OCI-LY7 (cell line): Measurements from ENCODE around the gene ODF4.
"Not testable (repeated sequence)": the region's sequence is repeated elsewhere in the genome, so short reads cannot be mapped to it uniquely, and the experiment has no call there.

ENCODE experiments used
- EZH2phosphoT487 ChIP-seq: fragments of 200-600 bp; sonication (generic); IDR thresholded peaks from 2 replicates; pipeline ENCODE4 v1.6.1; 2018; ENCODE audit warnings: low read depth, borderline replicate concordance, mild to moderate bottlenecking, mixed run types, antibody characterized with exemption, low read length, moderate library complexity, mixed read lengths
- TF ChIP-seq, protein P1 (sequence below): fragments of 200-600 bp; sonication (generic); conservative IDR thresholded peaks from 2 replicates; pipeline ENCODE4 v1.5.1; 2014; ENCODE audit warnings: mild to moderate bottlenecking, antibody characterized with exemption, low read length, moderate library complexity, mixed read lengths

DNA sequence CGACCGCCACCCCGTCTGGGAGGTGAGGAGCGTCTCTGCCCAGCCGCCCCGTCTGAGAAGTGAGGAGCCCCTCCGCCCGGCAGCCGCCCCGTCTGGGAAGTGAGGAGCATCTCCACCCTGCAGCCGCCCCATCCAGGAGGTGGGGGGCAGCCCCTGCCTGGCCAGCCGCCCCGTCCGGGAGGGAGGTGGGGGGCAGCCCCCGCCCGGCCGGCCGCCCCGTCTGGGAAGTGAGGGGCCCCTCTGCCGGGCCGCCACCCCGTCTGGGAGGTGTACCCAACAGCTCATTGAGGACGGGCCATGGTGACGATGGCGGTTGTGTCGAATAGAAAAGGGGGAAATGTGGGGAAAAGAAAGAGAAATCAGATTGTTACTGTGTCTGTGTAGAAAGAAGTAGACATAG, 34.2 kb downstream of the ODF4 start:
- TF ChIP-seq EZH2phosphoT487 = not testable (repeated sequence)
- TF ChIP-seq, protein P1, sequence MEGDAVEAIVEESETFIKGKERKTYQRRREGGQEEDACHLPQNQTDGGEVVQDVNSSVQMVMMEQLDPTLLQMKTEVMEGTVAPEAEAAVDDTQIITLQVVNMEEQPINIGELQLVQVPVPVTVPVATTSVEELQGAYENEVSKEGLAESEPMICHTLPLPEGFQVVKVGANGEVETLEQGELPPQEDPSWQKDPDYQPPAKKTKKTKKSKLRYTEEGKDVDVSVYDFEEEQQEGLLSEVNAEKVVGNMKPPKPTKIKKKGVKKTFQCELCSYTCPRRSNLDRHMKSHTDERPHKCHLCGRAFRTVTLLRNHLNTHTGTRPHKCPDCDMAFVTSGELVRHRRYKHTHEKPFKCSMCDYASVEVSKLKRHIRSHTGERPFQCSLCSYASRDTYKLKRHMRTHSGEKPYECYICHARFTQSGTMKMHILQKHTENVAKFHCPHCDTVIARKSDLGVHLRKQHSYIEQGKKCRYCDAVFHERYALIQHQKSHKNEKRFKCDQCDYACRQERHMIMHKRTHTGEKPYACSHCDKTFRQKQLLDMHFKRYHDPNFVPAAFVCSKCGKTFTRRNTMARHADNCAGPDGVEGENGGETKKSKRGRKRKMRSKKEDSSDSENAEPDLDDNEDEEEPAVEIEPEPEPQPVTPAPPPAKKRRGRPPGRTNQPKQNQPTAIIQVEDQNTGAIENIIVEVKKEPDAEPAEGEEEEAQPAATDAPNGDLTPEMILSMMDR = not testable (repeated sequence)
